ENCODE results near the gene VEGFD.
"Not testable (repeated sequence)": the region's sequence is repeated elsewhere in the genome, so short reads cannot be mapped to it uniquely, and the experiment has no call there.

VEGFD gene

GRCh38 chrX:15358533-15358932 is 25.7 kb downstream of the VEGFD start:
- DNase-seq (ENCODE audit: low read depth), result no peak

GRCh38 chrX:15356444-15356843 is 27.8 kb downstream of the VEGFD start:
- DNase-seq (ENCODE audit: low read depth), result no peak

- no peak for DNase-seq (ENCODE audit: low read depth)
These were observed 33.8 kb downstream of the VEGFD start for GRCh38 chrX:15350329-15350996.

- no peak for DNase-seq (ENCODE audit: low read depth)
These were observed 35.2 kb downstream of the VEGFD start for GRCh38 chrX:15349046-15349445.

- DNase-seq (ENCODE audit: low read depth), result no peak
These were observed 38.2 kb downstream of the VEGFD start for GRCh38 chrX:15345976-15346375.

- no peak for DNase-seq (ENCODE audit: low read depth)
These were observed 40.1 kb downstream of the VEGFD start for GRCh38 chrX:15344106-15344505.

GRCh38 chrX:15343075-15343476 is 41.1 kb downstream of the VEGFD start:
- DNase-seq (ENCODE audit: low read depth), result no peak

GRCh38 chrX:15340867-15341266 is 43.3 kb downstream of the VEGFD start:
- no peak for DNase-seq (ENCODE audit: low read depth)

- peak; percentile 49 for DNase-seq (ENCODE audit: low read depth)
These were observed 48.2 kb downstream of the VEGFD start for GRCh38 chrX:15336023-15336413.

- peak; percentile 88 for DNase-seq (ENCODE audit: low read depth)
These were observed 48.8 kb downstream of the VEGFD start, which contains the start of gene PIGA for GRCh38 chrX:15335135-15336022. PIGA (minus strand) TSS chrX:15335523; CDS start chrX:15331930, 3,593 bp downstream.

- DNase-seq (ENCODE audit: low read depth), result peak; percentile 12
These were observed 49.7 kb downstream of the VEGFD start for GRCh38 chrX:15334561-15334960.

GRCh38 chrX:15328821-15329220 is 55.4 kb downstream of the VEGFD start:
- DNase-seq (ENCODE audit: low read depth), result no peak

- no peak for DNase-seq (ENCODE audit: low read depth)
These were observed 56.1 kb downstream of the VEGFD start for GRCh38 chrX:15328131-15328530.

- no peak for DNase-seq (ENCODE audit: low read depth)
These were observed 61.7 kb downstream of the VEGFD start for GRCh38 chrX:15322472-15322871.

- no peak for DNase-seq (ENCODE audit: low read depth)
These were observed 62.1 kb downstream of the VEGFD start for GRCh38 chrX:15322072-15322471.

- no peak for DNase-seq (ENCODE audit: low read depth)
These were observed 62.8 kb downstream of the VEGFD start for GRCh38 chrX:15321447-15321846.

- DNase-seq (ENCODE audit: low read depth), result no peak
These were observed 63.9 kb downstream of the VEGFD start for GRCh38 chrX:15320297-15320696.

- no peak for DNase-seq (ENCODE audit: low read depth)
These were observed 65.1 kb downstream of the VEGFD start for GRCh38 chrX:15319075-15319474.

GRCh38 chrX:15315509-15315908 is 68.7 kb downstream of the VEGFD start, which contains the start of gene ASB11:
ASB11 (minus strand) TSS chrX:15315640; CDS start chrX:15315605, 35 bp downstream.
- DNase-seq (ENCODE audit: low read depth), result no peak

GRCh38 chrX:15314472-15314871 is 69.7 kb downstream of the VEGFD start:
- DNase-seq (ENCODE audit: low read depth), result no peak

GRCh38 chrX:15311119-15311518 is 73.1 kb downstream of the VEGFD start:
- DNase-seq (ENCODE audit: low read depth), result no peak

- DNase-seq (ENCODE audit: low read depth), result no peak
These were observed 74.1 kb downstream of the VEGFD start for GRCh38 chrX:15310117-15310516.

GRCh38 chrX:15305899-15306298 is 78.3 kb downstream of the VEGFD start:
- not testable (repeated sequence) for DNase-seq (ENCODE audit: low read depth)

Data from T-helper 22 cell (primary cell).